ENCODE results near the gene RBBP8.

DNA sequence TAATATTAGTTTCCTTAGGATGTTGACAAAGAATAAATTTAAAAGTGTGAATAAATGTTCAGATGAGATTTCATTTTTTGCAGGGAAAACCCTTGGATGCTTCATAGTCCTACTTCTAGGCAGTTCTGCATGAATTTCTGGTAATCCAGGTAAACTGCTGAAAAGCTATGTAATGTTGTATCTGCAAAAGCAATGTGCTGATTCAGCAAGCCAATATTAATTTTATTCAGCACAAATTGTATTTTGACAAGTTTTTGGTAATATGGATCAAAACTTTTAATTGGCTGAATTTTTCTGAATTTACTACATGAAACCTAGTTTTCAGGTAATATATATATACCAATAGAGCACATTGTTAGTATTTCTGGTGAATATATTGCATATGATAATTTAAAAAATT is 17.8 kb upstream of the RBBP8 start:
- TF ChIP-seq, protein P1, sequence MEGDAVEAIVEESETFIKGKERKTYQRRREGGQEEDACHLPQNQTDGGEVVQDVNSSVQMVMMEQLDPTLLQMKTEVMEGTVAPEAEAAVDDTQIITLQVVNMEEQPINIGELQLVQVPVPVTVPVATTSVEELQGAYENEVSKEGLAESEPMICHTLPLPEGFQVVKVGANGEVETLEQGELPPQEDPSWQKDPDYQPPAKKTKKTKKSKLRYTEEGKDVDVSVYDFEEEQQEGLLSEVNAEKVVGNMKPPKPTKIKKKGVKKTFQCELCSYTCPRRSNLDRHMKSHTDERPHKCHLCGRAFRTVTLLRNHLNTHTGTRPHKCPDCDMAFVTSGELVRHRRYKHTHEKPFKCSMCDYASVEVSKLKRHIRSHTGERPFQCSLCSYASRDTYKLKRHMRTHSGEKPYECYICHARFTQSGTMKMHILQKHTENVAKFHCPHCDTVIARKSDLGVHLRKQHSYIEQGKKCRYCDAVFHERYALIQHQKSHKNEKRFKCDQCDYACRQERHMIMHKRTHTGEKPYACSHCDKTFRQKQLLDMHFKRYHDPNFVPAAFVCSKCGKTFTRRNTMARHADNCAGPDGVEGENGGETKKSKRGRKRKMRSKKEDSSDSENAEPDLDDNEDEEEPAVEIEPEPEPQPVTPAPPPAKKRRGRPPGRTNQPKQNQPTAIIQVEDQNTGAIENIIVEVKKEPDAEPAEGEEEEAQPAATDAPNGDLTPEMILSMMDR (IDR thresholded peaks at IDR 0.05) = no peak
- TF ChIP-seq ZFX (IDR thresholded peaks at IDR 0.05; ENCODE audit: borderline replicate concordance) = no peak
